GM12878 (cell line): ENCODE results near the gene TH. TPM values are rescaled to one million over a fixed set of nuclear protein-coding genes. Genes with fewer than 3 reads are reported as not detected.

Experiments
- ATAC-seq: fragments of 200-7000 bp; cut with Tn5 transposase; 3 replicates; pipeline ENCODE4 v1.9.1; 2020; ENCODE audit warnings: mild to moderate bottlenecking, moderate library complexity
- BruUV-seq: library from RNA; stranded (reverse); fragments of 400-500 nt; replicated peaks from 2 replicates; lab custom pipeline; 2021; lab: Mats Ljungman, UMichigan
- CTCF ChIA-PET: fragments of 300-600 bp; sonication (Branson Sonifier 250); formaldehyde crosslinking; extraction: SDS; loops from one replicate; lab custom pipeline; 2021; ENCODE audit warnings: inconsistent platforms; lab: Yijun Ruan, JAX
- POLR2A ChIA-PET: fragments of 350-600 bp; formaldehyde crosslinking; extraction: SDS; loops from one replicate; lab custom pipeline; 2021; ENCODE audit warnings: inconsistent platforms; lab: Charles Lee
- RAD21 ChIA-PET: fragments of 300-600 bp; sonication (Branson Sonifier 250); formaldehyde crosslinking; loops from one replicate; lab custom pipeline; 2023; ENCODE audit warnings: antibody characterized with exemption; ENCODE audit not compliant: unreplicated experiment; lab: Charles Lee
- SMC1A ChIA-PET: fragments of 300-600 bp; sonication (Branson Sonifier 250); formaldehyde crosslinking; loops from one replicate; lab custom pipeline; 2023; ENCODE audit not compliant: unreplicated experiment, uncharacterized antibody; lab: Charles Lee
- DNase-seq: peaks from one replicate; pipeline ENCODE4 v3.0.0-alpha.2; 2011; ENCODE audit warnings: low read depth, low spot score
- FAIRE-seq: peaks from 3 replicates; lab custom pipeline; 2011; peaks lifted over from hg19 to GRCh38; lab: Jason Lieb, UNC
- H2AFZ ChIP-seq: 2 replicates; pipeline ENCODE4 v1.6.0; 2011; ENCODE audit warnings: low read depth, low read length, control low read depth; ENCODE audit not compliant: control insufficient read depth
- H3K27ac ChIP-seq: 2 replicates; pipeline ENCODE4 v1.5.1; 2011; ENCODE audit warnings: control low read depth; ENCODE audit not compliant: control insufficient read depth, insufficient read depth
- H3K27me3 ChIP-seq, 2 experiments: replicated peaks in 1 of 2; 2 replicates each; pipeline versions ENCODE4 v1.6.0 to v1.6.1; 2011; ENCODE audit warnings: low read length in 1 of 2; ENCODE audit not compliant: control insufficient read depth in 2 of 2, insufficient read depth in 2 of 2
- H3K36me3 ChIP-seq, 2 experiments: 2 replicates each; pipeline ENCODE4 v1.5.1; 2011; ENCODE audit warnings: low read length in 1 of 2; ENCODE audit not compliant: control insufficient read depth in 2 of 2, insufficient read depth in 2 of 2
- H3K4me1 ChIP-seq: 2 replicates; pipeline ENCODE4 v1.6.1; 2011; ENCODE audit warnings: mild to moderate bottlenecking, low read length, moderate library complexity, mixed read lengths; ENCODE audit not compliant: control insufficient read depth, insufficient read depth
- H3K4me2 ChIP-seq: 2 replicates; pipeline ENCODE4 v1.6.0; 2011; ENCODE audit warnings: control low read depth; ENCODE audit not compliant: control insufficient read depth, insufficient read depth
- H3K4me3 ChIP-seq: fragments of 200-600 bp; sonication (generic); 2 replicates; pipeline ENCODE4 v1.5.1; 2016
- H3K79me2 ChIP-seq: 2 replicates; pipeline ENCODE4 v1.6.0; 2011; ENCODE audit warnings: low read length; ENCODE audit not compliant: control insufficient read depth, insufficient read depth
- H3K9ac ChIP-seq: 2 replicates; pipeline ENCODE4 v1.8.0; 2011; ENCODE audit warnings: low read length, control low read depth, mixed read lengths; ENCODE audit not compliant: control insufficient read depth, insufficient read depth
- H3K9me3 ChIP-seq: replicated peaks from 3 replicates; pipeline ENCODE4 v1.5.1; 2011; ENCODE audit warnings: mild to moderate bottlenecking, low read length; ENCODE audit not compliant: control insufficient read depth, insufficient read depth
- H4K20me1 ChIP-seq: 2 replicates; pipeline ENCODE4 v1.6.0; 2011; ENCODE audit not compliant: control insufficient read depth, insufficient read depth
- BRCA1 ChIP-seq: IDR thresholded peaks from 2 replicates; pipeline ENCODE4 v1.6.1; 2011; ENCODE audit warnings: low read depth, low read length, improper control_type of control experiment
- CBFB ChIP-seq: IDR thresholded peaks from 2 replicates; pipeline ENCODE4 v1.6.1; 2016; ENCODE audit warnings: antibody characterized with exemption, low read depth
- CHD1 ChIP-seq: IDR thresholded peaks from 2 replicates; pipeline ENCODE4 v1.6.1; 2012; ENCODE audit warnings: low read depth, low read length, improper control_type of control experiment
- CHD2 ChIP-seq: IDR thresholded peaks from 2 replicates; pipeline ENCODE4 v1.6.1; 2011; ENCODE audit warnings: low read depth, low read length, improper control_type of control experiment, borderline replicate concordance
- ESRRA ChIP-seq: IDR thresholded peaks from 2 replicates; pipeline ENCODE4 v1.6.1; 2012; ENCODE audit warnings: mild to moderate bottlenecking, low read length, improper control_type of control experiment
- FOS ChIP-seq: IDR thresholded peaks from 3 replicates; pipeline ENCODE4 v1.6.1; 2011; ENCODE audit warnings: borderline replicate concordance; ENCODE audit not compliant: insufficient read length; ENCODE audit errors: extremely low read depth
- MYC ChIP-seq: IDR thresholded peaks from 2 replicates; pipeline ENCODE4 v1.6.1; 2011; ENCODE audit warnings: mild to moderate bottlenecking, low read length, moderate library complexity, inconsistent platforms; ENCODE audit not compliant: insufficient read depth, insufficient replicate concordance, insufficient read length, severe bottlenecking
- NBN ChIP-seq: fragments of 450-650 bp; IDR thresholded peaks from 2 replicates; pipeline ENCODE4 v1.6.1; 2016
- PBX3 ChIP-seq: IDR thresholded peaks from 2 replicates; pipeline ENCODE4 v1.6.1; 2011; ENCODE audit warnings: mild to moderate bottlenecking, low read depth, low read length, moderate library complexity; ENCODE audit not compliant: insufficient replicate concordance
- POU2F2 ChIP-seq: IDR thresholded peaks from 3 replicates; pipeline ENCODE4 v1.6.1; 2011; ENCODE audit warnings: low read depth, mild to moderate bottlenecking, low read length, borderline replicate concordance
- RAD21 ChIP-seq: IDR thresholded peaks from 2 replicates; pipeline ENCODE4 v1.6.1; 2011; ENCODE audit warnings: mild to moderate bottlenecking, low read depth, low read length, moderate library complexity; ENCODE audit not compliant: insufficient read depth
- RB1 ChIP-seq: fragments of 450-650 bp; formaldehyde crosslinking; IDR thresholded peaks from 2 replicates; pipeline ENCODE4 v1.6.1; 2017; ENCODE audit warnings: mild to moderate bottlenecking, borderline replicate concordance
- RCOR1 ChIP-seq: conservative IDR thresholded peaks from 2 replicates; pipeline ENCODE4 v1.6.1; 2012; ENCODE audit warnings: low read depth, low read length, improper control_type of control experiment
- RFX5 ChIP-seq: IDR thresholded peaks from 2 replicates; pipeline ENCODE4 v1.6.1; 2011; ENCODE audit warnings: low read depth, low read length, improper control_type of control experiment
- SMC3 ChIP-seq: IDR thresholded peaks from 2 replicates; pipeline ENCODE4 v1.6.1; 2011; ENCODE audit warnings: low read length, improper control_type of control experiment, borderline replicate concordance
- SREBF1 ChIP-seq: IDR thresholded peaks from 2 replicates; pipeline ENCODE4 v1.6.1; 2012; ENCODE audit warnings: mild to moderate bottlenecking, low read length
- ZZZ3 ChIP-seq: IDR thresholded peaks from 2 replicates; pipeline ENCODE4 v1.6.1; 2011; ENCODE audit warnings: low read depth; ENCODE audit not compliant: control insufficient read depth, insufficient read length
- WGBS: methylation state at CpG from one replicate; pipeline ENCODE4 v1.1.6; 2016; ENCODE audit warnings: low lambda C conversion rate; ENCODE audit not compliant: insufficient replicate concordance, insufficient coverage; ENCODE audit errors: missing lambda C conversion rate; 5-methylcytosine and 5-hydroxymethylcytosine counted together
- in situ Hi-C: fragments of 300-500 bp; cut with MboI; formaldehyde crosslinking; loops from 9 replicates; pipeline ENCODE4 v1.14.3; 2018; ENCODE audit warnings: mixed read lengths
- intact Hi-C: fragments of 100-400 bp; cut with micrococcal nuclease; formaldehyde crosslinking; loops from one replicate; pipeline ENCODE4 v1.14.2; 2022; ENCODE audit not compliant: unreplicated experiment
- polyA plus RNA-seq, 11 experiments: library from polyadenylated mRNA; depleted of rRNA in 4 of 11; unstranded in 6 of 11; stranded (reverse) in 5 of 11; fragments of >200 nt; fragmentation: Nextera tagmentation in 4 of 11; fragmentation: Illumina TruSeq in 1 of 11; extraction: Ambion mirVana in 4 of 11; extraction: Trizol in 1 of 11; gene quantifications; 1 replicate in 1 of 11; 2 replicates in 10 of 11; pipeline versions ENCODE4 v1.2.1 to v1.2.3, GENCODE V29; 2011 to 2016; ENCODE audit warnings: inconsistent platforms in 2 of 11, missing spikeins in 2 of 11, low read depth in 1 of 11
- total RNA-seq, 4 experiments: library from RNA; depleted of rRNA in 3 of 4; stranded (reverse); fragments of >200 nt in 3 of 4; fragmentation: Illumina TruSeq in 1 of 4; extraction: Trizol in 1 of 4; gene quantifications; 2 replicates each; pipeline versions ENCODE4 v1.2.1 to v1.2.3, GENCODE V29; 2013 to 2021
- TF ChIP-seq, protein P1 (sequence below): IDR thresholded peaks from 2 replicates; pipeline ENCODE4 v1.6.1; 2012; ENCODE audit warnings: low read depth, low read length, improper control_type of control experiment
- TF ChIP-seq, protein P2 (sequence below): IDR thresholded peaks from 2 replicates; pipeline ENCODE4 v1.6.1; 2011; ENCODE audit warnings: low read depth, mild to moderate bottlenecking, low read length, moderate library complexity, borderline replicate concordance; ENCODE audit errors: extremely low read depth

The TH gene
- total and polyA plus RNA-seq, 10 of the 15 experiments (the other 5 are each of a cell fraction or from before 2014, with no cell fraction given): not detected

DNA sequence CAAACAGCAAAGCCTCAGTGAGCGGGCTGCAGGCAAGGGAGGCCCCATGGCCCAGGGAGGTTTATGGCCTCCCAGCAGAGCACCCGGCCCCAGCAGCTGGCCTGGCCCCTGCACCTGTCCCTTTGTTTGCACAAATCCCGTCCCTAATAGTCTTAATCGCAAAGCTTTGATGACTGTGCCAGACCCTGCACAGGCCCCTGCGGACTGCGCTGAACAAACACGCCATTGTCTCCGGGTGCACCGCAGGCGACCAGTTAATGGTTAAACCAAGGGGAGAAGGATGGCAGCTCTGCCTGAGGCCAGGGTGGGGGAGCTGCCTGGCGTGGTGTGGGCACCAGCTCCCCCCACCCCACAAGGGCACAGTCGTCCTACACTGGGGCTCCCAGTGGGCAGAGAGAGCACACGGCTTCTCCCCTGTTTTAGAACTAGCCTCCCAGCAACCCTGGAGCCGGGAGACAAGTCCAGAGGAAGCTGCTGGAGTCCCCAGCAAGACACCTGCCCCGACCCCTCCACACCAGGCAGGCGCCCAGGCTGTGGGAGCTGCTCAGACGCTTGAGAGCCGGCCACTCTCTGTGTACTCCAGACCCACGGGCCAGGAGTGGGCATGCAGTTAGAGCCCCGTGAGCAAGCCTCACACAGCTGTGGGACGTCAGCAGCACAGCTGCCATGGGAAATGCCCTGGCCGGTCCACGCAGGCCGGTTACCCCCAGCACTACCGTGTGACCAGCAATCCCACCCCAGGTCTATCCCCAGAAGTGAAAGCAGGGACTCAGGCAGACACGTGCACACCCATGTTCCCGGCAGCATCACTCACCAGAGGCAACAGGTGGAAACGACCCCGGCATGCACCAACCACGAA lies 39.7 kb upstream of the TH start (continued):
- TF ChIP-seq RFX5 (no peak), RAD21 (no peak), FOS (no peak), POU2F2 (no peak)
- TF ChIP-seq, protein P1, sequence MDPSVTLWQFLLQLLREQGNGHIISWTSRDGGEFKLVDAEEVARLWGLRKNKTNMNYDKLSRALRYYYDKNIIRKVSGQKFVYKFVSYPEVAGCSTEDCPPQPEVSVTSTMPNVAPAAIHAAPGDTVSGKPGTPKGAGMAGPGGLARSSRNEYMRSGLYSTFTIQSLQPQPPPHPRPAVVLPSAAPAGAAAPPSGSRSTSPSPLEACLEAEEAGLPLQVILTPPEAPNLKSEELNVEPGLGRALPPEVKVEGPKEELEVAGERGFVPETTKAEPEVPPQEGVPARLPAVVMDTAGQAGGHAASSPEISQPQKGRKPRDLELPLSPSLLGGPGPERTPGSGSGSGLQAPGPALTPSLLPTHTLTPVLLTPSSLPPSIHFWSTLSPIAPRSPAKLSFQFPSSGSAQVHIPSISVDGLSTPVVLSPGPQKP: no peak

- ChIA-PET RAD21 (interaction anchor here (0.6 kb wide), 1 partner anchor 196 kb away, joined by 3 read pairs; no protein-coding TSS in a partner anchor), POLR2A (no interaction called here), SMC1A (no interaction called here)
- in situ Hi-C loops: no loop called here
- H4K20me1 ChIP-seq: no peaks in the 10 kb centered on the region
- ATAC-seq (no peak), FAIRE-seq (no peak), DNase-seq (no peak)
- intact Hi-C loops: no loop called here
- no TSS peak for BruUV-seq
- H3K36me3 ChIP-seq: no peaks in the 10 kb centered on the region
- H3K4me2 ChIP-seq: no peak overlapping the region
- H3K9ac ChIP-seq: no peak overlapping the region
- no peak overlapping the region for H3K27ac ChIP-seq
- H3K4me1 ChIP-seq: no peaks in the 10 kb centered on the region
- no peak overlapping the region for H3K4me3 ChIP-seq
- H2AFZ ChIP-seq: no peak overlapping the region
- no peaks in the 10 kb centered on the region for H3K9me3 ChIP-seq
- no peak for TF ChIP-seq SMC3
- TF ChIP-seq CHD2: no peak
- no peak for TF ChIP-seq PBX3
- no peak for TF ChIP-seq RCOR1
- TF ChIP-seq SREBF1: no peak
- TF ChIP-seq CHD1: no peak
- TF ChIP-seq, protein P2, sequence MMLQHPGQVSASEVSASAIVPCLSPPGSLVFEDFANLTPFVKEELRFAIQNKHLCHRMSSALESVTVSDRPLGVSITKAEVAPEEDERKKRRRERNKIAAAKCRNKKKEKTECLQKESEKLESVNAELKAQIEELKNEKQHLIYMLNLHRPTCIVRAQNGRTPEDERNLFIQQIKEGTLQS: no peak
- TF ChIP-seq ESRRA: no peak
- no peak for TF ChIP-seq NBN
- no peak for TF ChIP-seq ZZZ3
- TF ChIP-seq MYC: no peak
- TF ChIP-seq CBFB: no peak
- no peak for TF ChIP-seq RB1
- TF ChIP-seq BRCA1: no peak
- TF ChIP-seq, all 136 proteins: peak for 0
- WGBS: 16% methylated on average over 16 of the region's 16 CpGs
- no peaks in the 10 kb centered on the region; a peak in 1 of 4 replicates for H3K27me3 ChIP-seq
- CTCF ChIA-PET: interaction anchor here (0.5 to 0.6 kb wide), 2 partner anchors 70 to 113 kb away, joined by 3 read pairs; no protein-coding TSS in a partner anchor
- H3K79me2 ChIP-seq: no peaks in the 10 kb centered on the region
Observed at GRCh38 chr11:2210366-2211112, 38.9 kb upstream of the TH start.
